HG02798 (cell line): ENCODE results near the gene MYO7A.

Experiments used
- ATAC-seq: cut with Tn5 transposase; IDR thresholded peaks from one replicate; pipeline ENCODE4 v1.9.1; 2021; ENCODE audit warnings: mild to moderate bottlenecking; ENCODE audit not compliant: unreplicated experiment, poor library complexity

MYO7A gene

DNA sequence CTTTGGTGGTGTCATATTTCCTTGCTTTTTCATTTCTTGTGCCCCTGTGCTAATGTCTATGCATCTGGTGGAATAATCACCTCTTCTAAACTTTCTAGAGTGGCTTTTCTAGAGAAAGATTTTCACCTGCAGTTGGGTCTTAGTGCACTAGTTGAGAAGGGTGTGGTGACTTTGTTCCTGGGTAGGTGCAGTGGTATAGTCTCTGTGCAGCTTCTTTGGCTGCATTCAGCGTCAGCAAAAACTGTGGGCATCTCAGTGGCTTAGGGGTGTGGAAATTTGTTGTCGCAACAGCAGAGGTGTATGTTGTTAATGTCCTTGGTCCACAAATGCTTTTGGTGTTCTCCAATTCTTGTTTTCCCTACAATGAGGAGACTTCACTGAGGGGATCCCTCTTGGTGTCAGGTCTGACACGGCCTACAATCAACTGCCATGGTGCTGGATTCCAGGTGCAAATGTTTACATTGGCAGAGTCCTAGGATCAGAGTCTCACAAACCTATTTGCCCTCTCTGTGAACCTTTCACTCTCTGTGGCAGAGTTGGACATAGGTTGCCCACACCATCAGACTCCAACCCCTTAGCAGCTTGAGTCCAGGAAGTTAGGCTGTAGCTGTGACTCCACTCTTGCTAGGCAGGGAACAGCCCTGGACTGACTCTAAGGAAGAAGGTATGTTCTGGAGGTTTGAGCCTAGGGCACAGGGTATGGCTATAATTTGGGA, 124.7 kb downstream of the MYO7A start:
- ATAC-seq = no peak

GRCh38 chr11:77253690-77254089, 125.6 kb downstream of the MYO7A start:
- no peak for ATAC-seq

- ATAC-seq = no peak
Measured at GRCh38 chr11:77259641-77260040, 131.6 kb downstream of the MYO7A start.

GRCh38 chr11:77262803-77263202, 134.8 kb downstream of the MYO7A start:
- ATAC-seq = no peak
